GM19025 (cell line): ENCODE data around the gene PTGER4.

Experiments used
- ATAC-seq: cut with Tn5 transposase; IDR thresholded peaks from one replicate; pipeline ENCODE4 v1.9.1; 2021; ENCODE audit warnings: mild to moderate bottlenecking, low read depth, moderate library complexity; ENCODE audit not compliant: unreplicated experiment

PTGER4 gene

DNA sequence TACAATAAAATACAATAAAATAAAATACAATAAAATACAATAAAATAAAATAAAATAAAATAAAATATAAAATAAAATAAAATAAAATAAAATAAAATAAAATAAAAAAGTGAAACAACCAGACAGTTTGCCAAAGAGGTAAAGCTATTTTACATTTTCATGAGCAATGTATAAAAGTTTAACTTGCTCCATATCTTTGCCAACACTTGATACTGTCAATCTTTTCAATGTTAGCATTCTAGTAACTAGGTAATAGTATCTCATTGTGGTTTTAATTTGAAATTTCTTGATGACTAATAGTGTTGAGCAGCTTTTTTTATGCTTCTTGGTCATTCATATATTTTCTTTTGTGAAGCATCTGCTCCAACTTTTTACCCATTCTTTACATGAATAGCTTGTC, 58.8 kb downstream of the PTGER4 start:
- ATAC-seq = no peak
